H9 (cell line): ENCODE measurements around the gene MYMK. TPM values are rescaled to one million over a fixed set of nuclear protein-coding genes. Genes with fewer than 3 reads are reported as not detected.

Source experiments
- DNase-seq: peaks from one replicate; pipeline ENCODE4 v3.0.0-alpha.2; 2017
- H2AFZ ChIP-seq: one replicate; pipeline ENCODE4 v1.6.1; 2013; ENCODE audit warnings: mild to moderate bottlenecking, low read length, control low read depth, moderate library complexity
- H2AK5ac ChIP-seq: 2 replicates; pipeline ENCODE4 v1.6.1; 2013; ENCODE audit warnings: low read length, control low read depth, mixed read lengths; ENCODE audit not compliant: insufficient read length
- H2BK120ac ChIP-seq: one replicate; pipeline ENCODE4 v1.6.1; 2013; ENCODE audit warnings: low read depth, mild to moderate bottlenecking, low read length, control low read depth, inconsistent platforms; ENCODE audit not compliant: poor library complexity, severe bottlenecking
- H2BK12ac ChIP-seq: 2 replicates; pipeline ENCODE4 v1.6.1; 2013; ENCODE audit warnings: low read length, control low read depth, mixed read lengths, low read depth; ENCODE audit not compliant: insufficient read length
- H2BK15ac ChIP-seq: 2 replicates; pipeline ENCODE4 v1.6.1; 2013; ENCODE audit warnings: low read depth, low read length, control low read depth
- H2BK20ac ChIP-seq: one replicate; pipeline ENCODE4 v1.6.1; 2013; ENCODE audit warnings: low read depth, mild to moderate bottlenecking, low read length, control low read depth, inconsistent platforms; ENCODE audit not compliant: poor library complexity, severe bottlenecking
- H2BK5ac ChIP-seq: 2 replicates; pipeline ENCODE4 v1.6.1; 2013; ENCODE audit warnings: low read length, control low read depth, mixed read lengths; ENCODE audit not compliant: insufficient read length
- H3K14ac ChIP-seq: 2 replicates; pipeline ENCODE4 v1.6.1; 2013; ENCODE audit warnings: low read length, control low read depth; ENCODE audit not compliant: insufficient read depth
- H3K18ac ChIP-seq: 2 replicates; pipeline ENCODE4 v1.6.1; 2013; ENCODE audit warnings: low read depth, mild to moderate bottlenecking, mixed read lengths, low read length, control low read depth; ENCODE audit not compliant: insufficient read length
- H3K23ac ChIP-seq: 2 replicates; pipeline ENCODE4 v1.6.1; 2013; ENCODE audit warnings: low read length, control low read depth, mixed read lengths, low read depth; ENCODE audit not compliant: insufficient read length
- H3K23me2 ChIP-seq: 2 replicates; pipeline ENCODE4 v1.6.1; 2013; ENCODE audit warnings: low read depth, mild to moderate bottlenecking, mixed read lengths, low read length, control low read depth; ENCODE audit not compliant: insufficient read length, poor library complexity, severe bottlenecking
- H3K27ac ChIP-seq: 2 replicates; pipeline ENCODE4 v1.5.1; 2013; ENCODE audit warnings: low read length, control low read depth, mixed read lengths, low read depth; ENCODE audit not compliant: insufficient read length
- H3K27me3 ChIP-seq: 2 replicates; pipeline ENCODE4 v1.6.1; 2013; ENCODE audit warnings: low read length, control low read depth, inconsistent platforms; ENCODE audit not compliant: insufficient read depth
- H3K4ac ChIP-seq: 2 replicates; pipeline ENCODE4 v1.6.1; 2013; ENCODE audit warnings: low read depth, mild to moderate bottlenecking, control low read depth, inconsistent platforms, low read length, moderate library complexity
- H3K4me1 ChIP-seq: 2 replicates; pipeline ENCODE4 v1.6.1; 2013; ENCODE audit warnings: low read length, control low read depth, inconsistent platforms; ENCODE audit not compliant: insufficient read depth
- H3K4me2 ChIP-seq: 2 replicates; pipeline ENCODE4 v1.6.1; 2013; ENCODE audit warnings: low read length, control low read depth, mixed read lengths; ENCODE audit not compliant: insufficient read length, insufficient read depth
- H3K56ac ChIP-seq: 2 replicates; pipeline ENCODE4 v1.6.1; 2013; ENCODE audit warnings: low read depth, mild to moderate bottlenecking, mixed read lengths, low read length, control low read depth; ENCODE audit not compliant: insufficient read length
- H3K79me1 ChIP-seq: 2 replicates; pipeline ENCODE4 v1.6.1; 2013; ENCODE audit warnings: low read depth, mild to moderate bottlenecking, moderate library complexity, low read length, control low read depth, inconsistent platforms; ENCODE audit not compliant: insufficient read depth, poor library complexity, severe bottlenecking
- H3K79me2 ChIP-seq: 2 replicates; pipeline ENCODE4 v1.6.1; 2013; ENCODE audit warnings: low read length, control low read depth, inconsistent platforms; ENCODE audit not compliant: insufficient read depth
- H3K9ac ChIP-seq: 2 replicates; pipeline ENCODE4 v1.6.1; 2013; ENCODE audit warnings: low read length, control low read depth, mixed read lengths; ENCODE audit not compliant: insufficient read length; ENCODE audit errors: extremely low read depth
- H3K9me3 ChIP-seq: one replicate; pipeline ENCODE4 v1.6.1; 2013; ENCODE audit warnings: low read depth, low read length, inconsistent platforms; ENCODE audit not compliant: control insufficient read depth
- H3T11ph ChIP-seq: one replicate; pipeline ENCODE4 v1.6.1; 2013; ENCODE audit warnings: mild to moderate bottlenecking, low read length, control low read depth, inconsistent platforms
- H4K20me1 ChIP-seq: one replicate; pipeline ENCODE4 v1.6.1; 2013; ENCODE audit not compliant: control insufficient read depth, insufficient read length, insufficient read depth
- H4K5ac ChIP-seq: 2 replicates; pipeline ENCODE4 v1.6.1; 2013; ENCODE audit warnings: low read depth, mild to moderate bottlenecking, mixed read lengths, low read length, control low read depth; ENCODE audit not compliant: insufficient read length
- H4K8ac ChIP-seq: replicated peaks from 2 replicates; pipeline ENCODE4 v1.6.1; 2013; ENCODE audit warnings: low read length, control low read depth, mixed read lengths, low read depth; ENCODE audit not compliant: insufficient read length
- H4K91ac ChIP-seq: 2 replicates; pipeline ENCODE4 v1.6.1; 2013; ENCODE audit warnings: low read depth, mild to moderate bottlenecking, moderate library complexity, mixed read lengths, low read length, control low read depth; ENCODE audit not compliant: insufficient read length
- H3K27ac Mint-ChIP-seq, 3 experiments: 2 replicates in 2 of 3; 3 replicates in 1 of 3; pipeline ENCODE4 v1.8.0; 2020 to 2021; ENCODE audit warnings: mixed read lengths in 3 of 3, mild to moderate bottlenecking in 1 of 3, moderate library complexity in 1 of 3
- H3K27me3 Mint-ChIP-seq: 2 replicates; pipeline ENCODE4 v1.8.0; 2021; ENCODE audit warnings: low read depth, mild to moderate bottlenecking, moderate library complexity, mixed read lengths
- H3K36me3 Mint-ChIP-seq, 3 experiments: 2 replicates in 2 of 3; 3 replicates in 1 of 3; pipeline ENCODE4 v1.8.0; 2020 to 2021; ENCODE audit warnings: low read depth in 3 of 3, mixed read lengths in 3 of 3; ENCODE audit not compliant: insufficient read depth in 1 of 3
- H3K4me1 Mint-ChIP-seq, 2 experiments: 2 replicates each; pipeline ENCODE4 v1.8.0; 2020; ENCODE audit warnings: mixed read lengths in 2 of 2
- H3K4me3 Mint-ChIP-seq, 2 experiments: 2 replicates in 1 of 2; 3 replicates in 1 of 2; pipeline ENCODE4 v1.8.0; 2020 to 2021; ENCODE audit warnings: mild to moderate bottlenecking in 2 of 2, mixed read lengths in 2 of 2, moderate library complexity in 1 of 2
- H3K9me3 Mint-ChIP-seq, 2 experiments: 2 replicates in 1 of 2; 3 replicates in 1 of 2; pipeline ENCODE4 v1.8.0; 2020; ENCODE audit warnings: mild to moderate bottlenecking in 2 of 2, mixed read lengths in 2 of 2, moderate library complexity in 1 of 2
- WGBS: extraction: QIAGEN DNeasy Blood & Tissue Kit; methylation state at CpG from one replicate; pipeline ENCODE4 v1.1.7; 2013; ENCODE audit warnings: missing lambda C conversion rate, low lambda C conversion rate, mixed read lengths; ENCODE audit not compliant: insufficient read length; ENCODE audit errors: extremely low coverage; 5-methylcytosine and 5-hydroxymethylcytosine counted together
- total RNA-seq: library from RNA; stranded (reverse); gene quantifications from 2 replicates; pipeline ENCODE4 v1.2.1, GENCODE V29; 2021
- TF ChIP-seq, protein P1 (sequence below): fragments of 200-600 bp; sonication (generic); conservative IDR thresholded peaks from 3 replicates; pipeline ENCODE4 v1.8.0; 2021; ENCODE audit warnings: antibody characterized with exemption, mild to moderate bottlenecking

Gene MYMK
- total RNA-seq, 1 experiment from 2014 or later, result not detected

DNA sequence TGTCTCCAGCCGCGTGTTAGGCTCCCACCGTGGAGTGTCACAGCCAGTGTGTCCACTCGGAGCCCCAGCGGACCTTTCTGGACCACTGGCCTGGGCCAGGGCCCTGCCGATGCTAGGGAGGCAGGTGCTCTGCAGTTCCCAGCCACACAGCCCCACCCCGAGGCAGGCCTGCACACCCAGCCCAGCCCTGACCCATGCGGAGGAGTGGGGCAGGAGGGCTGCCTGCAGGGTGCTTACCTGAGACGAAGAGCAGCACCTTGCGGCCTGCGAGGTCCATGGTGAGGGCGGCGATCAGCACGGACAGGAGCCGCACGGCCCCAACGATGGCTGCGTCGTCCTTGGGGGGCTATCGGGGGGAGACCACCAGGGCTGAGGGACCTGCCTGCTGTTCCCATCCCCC lies 51.0 kb downstream of the MYMK start:
- Histone ChIP-seq H3K27ac (no peak overlapping the region), H2AFZ (no peak overlapping the region), H2BK5ac (no peak overlapping the region), H3K4me1 (0 out of 2 replicates have a peak, but pooled peaks cover 2% of the 10 kb centered on the region), H2AK5ac (no peak overlapping the region), H4K20me1 (no peaks in the 10 kb centered on the region), H4K91ac (no peak overlapping the region), H3K4ac (no peak overlapping the region), H4K8ac (no peak overlapping the region), H3K18ac (no peak overlapping the region), H3K9ac (no peak overlapping the region), H3K23ac (no peak overlapping the region), H3K9me3 (no peaks in the 10 kb centered on the region), H4K5ac (no peak overlapping the region), H3K23me2 (peaks cover 7% of the 10 kb centered on the region), H3T11ph (no peak overlapping the region), H2BK20ac (no peak overlapping the region), H2BK120ac (no peak overlapping the region), H2BK15ac (no peak overlapping the region), H2BK12ac (no peak overlapping the region), H3K4me2 (no peak overlapping the region), H3K79me2 (no peaks in the 10 kb centered on the region; the same call in 1 of the 2 replicates), H3K27me3 (no peaks in the 10 kb centered on the region), H3K14ac (no peak overlapping the region), H3K56ac (no peak overlapping the region), H3K79me1 (no peaks in the 10 kb centered on the region)
- DNase-seq, result no peak
- TF ChIP-seq, protein P1, sequence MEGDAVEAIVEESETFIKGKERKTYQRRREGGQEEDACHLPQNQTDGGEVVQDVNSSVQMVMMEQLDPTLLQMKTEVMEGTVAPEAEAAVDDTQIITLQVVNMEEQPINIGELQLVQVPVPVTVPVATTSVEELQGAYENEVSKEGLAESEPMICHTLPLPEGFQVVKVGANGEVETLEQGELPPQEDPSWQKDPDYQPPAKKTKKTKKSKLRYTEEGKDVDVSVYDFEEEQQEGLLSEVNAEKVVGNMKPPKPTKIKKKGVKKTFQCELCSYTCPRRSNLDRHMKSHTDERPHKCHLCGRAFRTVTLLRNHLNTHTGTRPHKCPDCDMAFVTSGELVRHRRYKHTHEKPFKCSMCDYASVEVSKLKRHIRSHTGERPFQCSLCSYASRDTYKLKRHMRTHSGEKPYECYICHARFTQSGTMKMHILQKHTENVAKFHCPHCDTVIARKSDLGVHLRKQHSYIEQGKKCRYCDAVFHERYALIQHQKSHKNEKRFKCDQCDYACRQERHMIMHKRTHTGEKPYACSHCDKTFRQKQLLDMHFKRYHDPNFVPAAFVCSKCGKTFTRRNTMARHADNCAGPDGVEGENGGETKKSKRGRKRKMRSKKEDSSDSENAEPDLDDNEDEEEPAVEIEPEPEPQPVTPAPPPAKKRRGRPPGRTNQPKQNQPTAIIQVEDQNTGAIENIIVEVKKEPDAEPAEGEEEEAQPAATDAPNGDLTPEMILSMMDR, result no peak
- Mint-ChIP-seq H3K36me3 (peaks cover 11 to 20% (median 12%) of the 10 kb centered on the region in 3 experiments; a peak in 6 of 7 replicates), H3K4me3 (no peak overlapping the region), H3K27me3 (no peaks in the 10 kb centered on the region), H3K9me3 (no peaks in the 10 kb centered on the region), H3K27ac (no peak overlapping the region), H3K4me1 (peaks cover 4 to 5% of the 10 kb centered on the region in 2 experiments)
- WGBS, result no CpG with 5 or more reads among the region's 20 CpGs
